GM19035 (cell line): ENCODE data around the gene FTO.
"Not testable (repeated sequence)": the region's sequence is repeated elsewhere in the genome, so short reads cannot be mapped to it uniquely, and the experiment has no call there.

Experiments
- ATAC-seq: cut with Tn5 transposase; IDR thresholded peaks from one replicate; pipeline ENCODE4 v1.9.1; 2021; ENCODE audit not compliant: unreplicated experiment

FTO gene

GRCh38 chr16:53821957-53822625 is 118.1 kb downstream of the FTO start:
- no peak for ATAC-seq

- no peak for ATAC-seq
Observed at GRCh38 chr16:53822936-53823529, 119.1 kb downstream of the FTO start.

- ATAC-seq, result no peak
Observed at GRCh38 chr16:53826658-53827057, 122.7 kb downstream of the FTO start.

GRCh38 chr16:53827741-53828140 is 123.8 kb downstream of the FTO start:
- no peak for ATAC-seq

GRCh38 chr16:53829186-53829747 is 125.3 kb downstream of the FTO start:
- no peak for ATAC-seq

GRCh38 chr16:53832896-53833544 is 129.1 kb downstream of the FTO start:
- ATAC-seq, result no peak

- no peak for ATAC-seq
Observed at GRCh38 chr16:53836142-53836541, 132.2 kb downstream of the FTO start.

- no peak for ATAC-seq
Observed at GRCh38 chr16:53836680-53837079, 132.7 kb downstream of the FTO start.

- ATAC-seq, result no peak
Observed at GRCh38 chr16:53837426-53837825, 133.5 kb downstream of the FTO start.

GRCh38 chr16:53839150-53839549 is 135.2 kb downstream of the FTO start:
- ATAC-seq, result no peak

GRCh38 chr16:53840456-53840855 is 136.5 kb downstream of the FTO start:
- no peak for ATAC-seq

GRCh38 chr16:53841884-53842283 is 137.9 kb downstream of the FTO start:
- no peak for ATAC-seq

- ATAC-seq, result no peak
Observed at GRCh38 chr16:53843084-53843483, 139.1 kb downstream of the FTO start.

GRCh38 chr16:53844804-53845203 is 140.8 kb downstream of the FTO start:
- no peak for ATAC-seq

- not testable (repeated sequence) for ATAC-seq
Observed at GRCh38 chr16:53846549-53846948, 142.6 kb downstream of the FTO start.

GRCh38 chr16:53846971-53847370 is 143.0 kb downstream of the FTO start:
- no peak for ATAC-seq

- ATAC-seq, result no peak
Observed at GRCh38 chr16:53848277-53848942, 144.5 kb downstream of the FTO start.

GRCh38 chr16:53848950-53849349 is 145.0 kb downstream of the FTO start:
- no peak for ATAC-seq

GRCh38 chr16:53849585-53849984 is 145.6 kb downstream of the FTO start:
- ATAC-seq, result no peak

- ATAC-seq, result no peak
Observed at GRCh38 chr16:53849994-53850393, 146.0 kb downstream of the FTO start.

GRCh38 chr16:53852678-53853077 is 148.7 kb downstream of the FTO start:
- ATAC-seq, result no peak

GRCh38 chr16:53855056-53855455 is 151.1 kb downstream of the FTO start:
- ATAC-seq, result no peak
